GM20431 (cell line): ENCODE measurements around the gene UBE2L6.

Source experiments
- in situ Hi-C: fragments of 300-500 bp; cut with MseI, MboI; formaldehyde crosslinking; loops from one replicate; pipeline ENCODE4 v1.15.0; 2020; ENCODE audit warnings: low sequenced_read_pairs; ENCODE audit not compliant: unreplicated experiment

UBE2L6 gene

DNA sequence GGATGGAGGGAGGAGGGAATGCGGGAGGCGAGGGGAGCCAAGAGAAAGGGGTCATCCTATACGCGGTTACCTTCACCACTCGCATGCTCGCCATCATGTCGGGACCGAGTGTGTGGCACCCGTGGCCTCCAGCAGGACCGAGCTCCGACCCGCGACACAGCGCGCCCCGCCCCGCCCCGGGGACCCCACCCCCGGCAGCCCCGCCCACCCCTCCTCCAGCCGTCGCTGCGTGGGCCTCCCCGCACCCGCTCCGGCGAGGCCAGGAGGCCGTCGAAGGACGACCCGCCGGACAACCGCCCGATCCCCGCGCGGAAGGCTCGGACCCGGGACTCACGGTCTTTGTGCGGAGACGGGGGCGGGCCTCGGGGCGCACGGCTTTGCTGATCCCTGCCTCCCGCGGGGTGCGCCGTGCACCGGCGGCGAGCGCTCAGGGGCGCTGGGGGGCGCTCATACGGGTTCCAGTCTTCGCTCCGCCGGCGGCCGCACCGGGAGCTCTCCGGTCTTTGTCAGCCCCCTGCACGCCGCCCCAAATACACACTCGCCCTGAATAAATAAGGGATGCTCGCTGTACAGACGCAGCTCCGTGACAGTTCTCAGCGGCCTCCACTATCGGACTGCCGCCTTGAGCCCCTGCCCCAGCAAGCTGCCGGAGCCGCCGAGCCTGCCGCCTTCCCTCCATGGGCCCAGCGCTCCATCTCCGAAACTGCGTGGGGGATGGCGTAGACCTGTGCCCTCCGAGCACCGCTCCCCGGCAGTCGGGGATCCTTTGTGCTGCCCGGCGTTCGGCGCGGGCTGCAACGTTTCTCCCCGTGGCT lies at the start of gene UBE2L6:
TSS of gene UBE2L6 (minus strand) at position 158 of the 815 bp plus-strand sequence. CDS start at position 97, 61 bp downstream.
- in situ Hi-C loops, result no loop called here

DNA sequence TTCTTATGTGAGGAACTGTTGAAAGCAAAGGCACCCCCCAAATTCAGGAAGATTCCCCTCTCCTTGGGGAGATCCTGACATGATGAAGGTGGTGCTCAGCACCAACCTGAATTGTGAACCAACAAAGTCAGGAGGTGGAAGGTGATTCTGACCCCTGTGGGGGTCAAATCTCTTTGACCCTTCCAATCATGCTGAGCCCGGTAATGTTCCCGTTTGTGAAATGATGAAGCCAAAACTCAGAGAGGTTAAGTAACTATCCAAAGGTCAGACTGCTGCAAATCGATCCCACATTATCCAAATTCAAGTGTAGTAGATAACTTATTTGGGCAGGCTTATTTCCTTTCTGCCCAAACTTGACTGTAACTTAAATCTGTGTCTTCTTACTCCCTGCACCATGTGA lies 49.1 kb upstream of the UBE2L6 start:
- in situ Hi-C loops, result no loop called here

DNA sequence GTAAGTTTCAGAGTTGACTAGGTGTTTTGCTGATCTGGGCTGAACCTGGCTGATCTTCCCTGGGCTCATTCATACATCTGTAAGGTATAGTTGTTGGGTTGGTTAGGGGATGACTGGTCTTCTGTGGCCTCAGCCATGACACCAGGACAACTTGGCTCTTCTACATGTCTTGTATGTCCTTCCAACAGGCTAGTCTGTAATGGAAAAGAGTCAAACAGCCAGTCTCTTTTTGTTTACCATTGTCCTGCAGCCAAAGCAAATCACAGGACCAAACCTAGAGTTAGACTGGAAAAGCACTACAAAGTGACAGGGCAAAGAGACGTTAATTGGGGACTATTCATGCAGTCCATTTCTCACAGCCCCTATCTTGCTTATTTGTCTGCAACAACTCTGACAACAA lies 47.8 kb upstream of the UBE2L6 start:
- in situ Hi-C loops, result no loop called here

DNA sequence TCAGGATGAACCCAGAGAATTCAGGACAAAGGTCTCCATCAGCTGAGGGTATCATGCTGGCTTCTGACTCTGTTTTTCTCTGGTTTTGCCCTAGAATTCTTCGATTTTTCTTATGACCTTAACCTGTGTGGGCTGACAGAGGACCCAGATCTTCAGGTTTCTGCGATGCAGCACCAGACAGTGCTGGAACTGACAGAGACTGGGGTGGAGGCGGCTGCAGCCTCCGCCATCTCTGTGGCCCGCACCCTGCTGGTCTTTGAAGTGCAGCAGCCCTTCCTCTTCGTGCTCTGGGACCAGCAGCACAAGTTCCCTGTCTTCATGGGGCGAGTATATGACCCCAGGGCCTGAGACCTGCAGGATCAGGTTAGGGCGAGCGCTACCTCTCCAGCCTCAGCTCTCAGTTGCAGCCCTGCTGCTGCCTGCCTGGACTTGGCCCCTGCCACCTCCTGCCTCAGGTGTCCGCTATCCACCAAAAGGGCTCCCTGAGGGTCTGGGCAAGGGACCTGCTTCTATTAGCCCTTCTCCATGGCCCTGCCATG lies 46.8 kb upstream of the UBE2L6 start:
- in situ Hi-C loops, result no loop called here

DNA sequence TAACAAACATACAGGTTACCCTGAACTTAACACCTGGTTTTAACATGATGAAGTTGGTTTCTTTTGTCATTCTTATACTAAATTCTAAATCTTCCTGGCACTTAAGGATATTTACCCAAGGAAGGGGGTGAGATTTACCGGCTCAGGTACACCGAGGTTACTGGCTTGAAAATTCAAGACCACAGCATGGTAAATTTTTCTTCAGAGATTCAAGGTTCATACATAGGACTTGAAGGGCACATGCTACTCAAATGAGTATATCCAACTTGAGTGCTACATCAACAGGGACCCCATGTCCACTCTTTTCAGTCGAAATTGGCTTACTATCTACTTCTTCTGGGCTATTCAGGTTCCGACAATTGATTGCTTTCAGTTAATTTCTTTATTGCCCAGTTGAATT lies 42.7 kb upstream of the UBE2L6 start:
- in situ Hi-C loops, result no loop called here

DNA sequence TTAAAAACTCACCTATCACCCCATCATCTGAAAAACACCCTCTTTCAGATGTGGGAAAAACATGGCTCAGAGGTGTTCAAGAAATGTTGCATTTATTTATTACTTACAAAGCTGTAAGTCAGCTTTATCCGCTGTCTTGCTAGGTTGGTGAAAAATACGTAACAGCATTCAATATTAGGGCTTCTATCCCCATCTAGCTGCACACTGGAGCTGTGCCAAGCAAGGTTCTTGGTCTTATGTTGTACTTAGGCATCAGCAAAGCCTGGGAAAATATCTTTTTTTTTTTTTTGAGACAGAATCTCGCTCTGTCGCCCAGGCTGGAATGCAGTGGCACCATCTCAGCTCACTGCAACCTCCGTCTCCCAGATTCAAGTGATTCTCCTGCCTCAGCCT lies 37.6 kb upstream of the UBE2L6 start:
- in situ Hi-C loops, result no loop called here

DNA sequence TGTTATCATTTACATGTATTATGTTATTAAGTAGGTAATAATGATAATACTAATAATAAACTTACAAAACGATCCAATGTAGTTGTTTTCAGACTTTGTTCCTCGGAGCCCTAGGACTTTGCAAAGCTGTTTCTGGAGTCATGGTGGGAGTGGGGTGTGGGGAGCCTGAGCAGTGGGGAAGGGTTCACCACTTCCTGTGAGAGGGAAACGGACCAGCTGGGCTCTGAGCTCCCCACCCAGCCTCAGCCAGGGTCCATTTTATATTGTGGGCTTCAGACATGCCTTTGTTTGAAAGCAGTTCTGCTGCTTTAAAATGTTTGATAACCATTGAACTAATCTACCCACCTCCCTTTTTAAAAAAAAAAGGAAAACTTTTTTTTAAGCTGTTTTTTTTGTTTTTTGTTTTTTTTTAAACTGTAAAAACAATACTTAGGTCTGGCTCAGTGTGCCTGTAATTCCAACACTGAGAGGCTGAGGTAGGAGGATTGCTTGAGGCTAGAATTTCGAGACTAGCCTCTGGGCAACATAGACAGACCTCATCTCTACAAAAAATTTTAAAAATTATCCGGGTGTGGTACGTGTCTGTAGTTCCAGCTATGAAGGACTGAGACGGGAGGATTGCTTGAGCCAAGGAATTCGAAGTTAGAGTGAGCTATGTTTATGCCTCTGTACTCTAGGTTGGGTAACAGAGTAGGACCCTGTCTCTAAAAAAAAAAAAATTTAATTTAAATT lies 37.0 kb upstream of the UBE2L6 start:
- in situ Hi-C loops, result no loop called here

DNA sequence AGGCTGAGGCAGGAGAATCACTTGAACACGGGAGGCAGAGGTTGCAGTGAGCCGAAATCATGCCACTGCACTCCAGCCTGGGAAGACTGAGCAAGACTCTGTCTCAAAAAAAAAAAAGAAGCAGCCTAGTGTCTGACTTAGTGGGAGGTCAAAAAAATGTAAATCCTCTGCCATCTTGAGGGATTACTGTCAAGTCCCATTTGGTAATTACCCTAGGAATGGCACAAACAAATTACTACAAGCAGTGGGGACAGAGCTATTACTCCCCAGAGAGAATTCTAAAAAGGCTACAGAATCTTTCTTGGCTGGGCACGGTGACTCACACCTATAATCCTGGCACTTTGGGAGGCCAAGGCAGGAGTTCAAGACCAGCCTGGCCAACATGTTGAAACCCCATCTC lies 33.8 kb upstream of the UBE2L6 start:
- in situ Hi-C loops, result no loop called here

DNA sequence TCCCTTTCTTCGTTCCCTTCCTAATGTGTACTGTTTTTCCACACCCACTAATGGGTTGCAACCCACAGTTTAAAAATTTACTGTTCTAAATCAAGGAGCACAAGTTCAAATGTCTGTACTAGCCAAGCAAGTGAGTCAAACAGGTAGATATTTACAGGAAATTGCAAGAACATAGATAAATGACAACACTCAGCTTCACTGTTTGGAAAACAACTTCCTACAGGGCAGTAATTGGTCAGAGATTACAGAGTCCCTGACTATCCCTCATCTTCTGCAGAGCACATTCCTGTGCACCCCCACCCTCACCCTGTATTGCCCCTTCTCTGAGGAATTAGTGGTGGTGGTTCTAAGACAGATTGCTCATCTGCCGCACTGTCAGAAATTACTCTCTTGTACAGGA lies 31.9 kb upstream of the UBE2L6 start:
- in situ Hi-C loops, result no loop called here

DNA sequence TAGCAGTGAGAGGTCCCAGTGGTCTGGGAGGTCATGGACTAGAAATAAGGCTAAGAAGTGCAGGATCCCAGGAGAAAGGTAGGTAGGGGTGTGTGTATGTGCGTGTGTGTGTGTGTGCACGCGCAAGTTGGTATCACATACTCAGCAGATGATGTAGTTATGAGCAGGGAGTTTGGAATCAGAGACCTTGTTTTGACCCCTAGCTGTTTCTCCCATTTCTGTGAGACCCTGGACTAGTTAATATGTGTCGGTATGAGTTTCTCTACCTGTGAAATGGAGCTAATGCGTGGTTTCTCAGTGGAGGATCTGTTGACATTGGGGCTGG lies 31.3 kb upstream of the UBE2L6 start:
- in situ Hi-C loops, result no loop called here

DNA sequence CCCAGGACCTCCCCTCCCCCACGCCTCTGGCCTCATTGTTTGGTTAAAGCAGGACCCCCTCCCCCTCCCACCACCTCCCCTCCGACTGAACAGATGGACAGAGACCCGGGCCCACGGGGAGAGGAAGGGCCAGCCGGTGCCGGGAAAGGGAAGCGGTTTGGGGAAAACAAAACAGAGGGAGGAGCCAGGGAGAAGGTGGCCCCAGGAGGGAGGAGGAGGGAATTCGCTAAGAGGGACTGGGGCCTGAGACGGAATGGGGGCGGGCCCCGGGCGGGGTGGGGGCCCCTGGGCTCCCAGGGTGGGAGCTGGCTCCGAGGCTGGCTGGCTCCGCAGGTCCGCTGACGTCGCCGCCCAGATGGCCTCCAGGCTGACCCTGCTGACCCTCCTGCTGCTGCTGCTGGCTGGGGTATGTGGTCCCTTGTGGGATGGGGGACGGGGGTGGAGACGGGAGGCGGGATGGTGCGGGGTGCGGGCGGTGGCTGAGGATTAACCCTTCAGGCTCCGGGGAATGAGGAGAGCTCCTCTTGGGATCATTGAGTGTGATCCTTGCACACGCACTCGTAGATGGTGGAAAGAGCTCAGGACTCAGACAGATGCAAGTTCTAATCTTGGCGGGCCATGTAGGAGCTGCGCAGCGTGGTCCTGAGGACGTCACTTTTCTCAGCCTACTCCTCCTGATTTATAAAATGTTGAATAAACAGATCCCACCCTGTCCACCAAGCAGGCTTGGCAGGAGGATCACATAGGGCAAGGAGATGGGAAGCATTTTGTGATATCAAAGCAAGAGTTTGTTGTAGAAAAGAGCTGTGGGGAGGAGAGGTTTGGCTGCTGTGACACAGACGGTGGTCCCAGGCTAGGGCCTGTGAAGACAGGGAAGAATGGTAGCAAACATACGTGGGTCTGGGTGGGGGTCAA lies 30.7 kb upstream of the UBE2L6 start:
- in situ Hi-C loops, result no loop called here

DNA sequence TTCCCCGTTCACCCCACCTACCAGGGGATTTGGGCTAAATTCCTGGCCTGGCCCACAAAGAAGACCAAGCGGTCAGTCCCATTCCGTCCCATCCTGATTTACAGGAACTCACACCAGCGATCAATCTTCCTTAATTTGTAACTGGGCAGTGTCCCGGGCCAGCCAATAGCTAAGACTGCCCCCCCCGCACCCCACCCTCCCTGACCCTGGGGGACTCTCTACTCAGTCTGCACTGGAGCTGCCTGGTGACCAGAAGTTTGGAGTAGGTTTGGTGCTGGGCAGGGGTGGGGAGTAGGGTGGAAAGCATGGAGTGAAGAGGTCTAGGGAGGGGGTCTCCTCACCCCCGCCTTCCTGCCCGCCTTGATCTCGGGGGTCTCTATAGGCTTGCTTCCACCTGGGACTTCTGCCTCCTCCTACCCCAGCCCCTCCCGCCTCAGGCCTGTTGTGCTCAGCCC lies 30.0 kb upstream of the UBE2L6 start, which contains the start of gene SERPING1:
TSS of gene SERPING1 (plus strand) at position 225 of the 455 bp plus-strand sequence. CDS start 586 bp downstream, outside the sequence.
- in situ Hi-C loops, result no loop called here

DNA sequence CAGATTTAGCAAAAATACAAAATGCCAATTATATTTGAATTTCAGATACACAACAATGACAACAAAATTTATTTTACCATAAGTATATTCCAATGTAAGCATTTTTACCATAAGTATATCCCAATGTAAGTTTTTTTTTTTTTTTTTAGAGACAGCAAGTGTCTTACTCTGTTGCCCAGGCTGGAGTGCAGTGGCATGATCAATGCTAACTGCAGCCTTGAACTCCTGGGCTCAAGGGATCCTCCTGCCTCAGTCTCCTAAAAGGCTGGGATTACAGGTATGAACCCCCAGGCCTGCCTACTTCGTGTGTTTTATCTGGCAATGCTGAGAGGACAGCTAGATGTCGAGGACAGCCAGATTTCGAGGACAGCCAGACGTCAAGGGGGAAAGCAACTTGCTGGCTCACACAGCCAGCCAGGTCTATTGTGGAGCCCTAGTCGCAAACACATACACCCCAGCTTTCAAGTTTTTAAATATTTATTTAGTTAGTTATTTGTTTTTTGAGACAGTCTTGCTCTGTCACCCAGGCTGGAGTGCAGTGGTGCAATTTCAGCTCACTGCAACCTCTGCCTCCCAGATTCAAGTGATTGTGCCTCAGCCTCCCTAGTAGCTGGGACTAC lies 28.9 kb upstream of the UBE2L6 start:
- in situ Hi-C loops, result no loop called here

DNA sequence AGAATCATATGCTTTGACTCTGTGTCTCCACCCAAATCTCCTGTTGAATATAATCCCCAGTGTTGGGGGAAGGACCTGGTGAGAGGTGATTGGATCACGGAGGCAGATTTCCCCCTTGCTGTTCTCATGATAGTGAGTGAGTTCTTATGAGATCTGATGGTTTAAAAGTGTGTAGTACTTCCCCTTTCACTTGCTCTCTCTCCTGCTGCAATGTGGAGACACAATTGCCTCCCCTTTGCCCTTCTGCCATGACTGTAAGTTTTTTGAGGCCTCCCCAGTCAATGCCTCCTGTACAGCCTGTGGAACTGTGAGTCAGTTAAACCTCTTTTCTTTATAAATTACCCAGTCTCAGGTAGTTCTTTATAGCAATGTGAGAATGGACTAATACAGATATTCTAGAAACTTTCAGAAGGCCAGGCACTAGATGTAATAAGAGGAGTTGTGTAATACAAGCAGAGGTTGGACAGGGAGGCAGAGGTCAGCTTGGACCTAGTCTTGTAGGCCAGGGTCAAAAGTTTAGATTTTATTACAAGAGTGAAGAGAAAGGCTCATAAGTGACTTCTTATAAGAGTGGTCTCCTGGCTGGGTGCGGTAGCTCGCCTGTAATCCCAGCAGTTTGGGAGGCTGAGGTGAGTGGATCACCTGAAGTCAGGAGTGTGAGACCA lies 20.7 kb upstream of the UBE2L6 start:
- in situ Hi-C loops, result no loop called here

DNA sequence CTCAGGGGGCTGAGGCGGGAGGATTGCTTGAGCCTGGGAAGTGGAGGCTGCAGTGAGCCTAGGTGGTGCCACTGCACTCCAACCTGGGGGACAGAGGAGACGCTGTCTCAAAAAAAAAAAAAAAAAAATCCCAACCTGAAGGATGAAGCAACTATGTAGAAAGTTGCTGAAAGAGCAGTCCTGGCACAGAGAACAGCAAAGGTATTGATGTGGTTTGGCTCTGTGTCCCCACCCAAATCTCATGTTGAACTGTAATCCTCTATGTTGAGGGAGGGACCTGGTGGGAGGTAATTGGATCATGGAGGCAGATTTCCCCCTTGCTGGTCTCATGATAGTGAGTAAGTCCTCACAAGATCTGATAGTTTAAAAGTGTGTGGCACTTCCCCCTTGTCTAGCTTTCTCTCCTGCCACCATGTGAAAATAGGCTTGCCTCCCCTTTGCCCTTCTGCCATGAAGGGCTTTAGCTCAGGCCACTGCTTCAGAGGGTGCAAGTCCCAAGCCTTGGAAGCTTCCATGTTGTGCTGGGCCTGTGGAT lies 19.3 kb upstream of the UBE2L6 start:
- in situ Hi-C loops, result no loop called here

DNA sequence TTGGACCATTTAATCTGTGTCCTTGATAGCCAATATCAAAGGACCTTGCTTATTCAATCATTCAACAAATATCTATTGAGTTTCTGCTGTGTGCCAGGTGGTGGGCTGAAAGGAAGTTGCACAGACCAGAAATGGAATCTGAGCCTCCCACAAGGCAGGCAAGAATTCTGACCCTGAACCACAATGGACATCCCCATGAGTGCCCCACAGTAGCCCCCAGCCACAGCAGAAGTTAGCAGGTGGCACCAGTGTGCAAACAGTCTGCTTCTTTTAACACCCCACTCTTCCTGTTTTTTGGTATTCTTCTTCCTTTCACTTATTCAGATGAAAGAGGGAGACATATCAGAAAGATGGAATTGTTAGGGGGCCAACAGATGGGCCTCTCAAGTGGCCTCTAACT lies 17.8 kb upstream of the UBE2L6 start:
- in situ Hi-C loops, result no loop called here

DNA sequence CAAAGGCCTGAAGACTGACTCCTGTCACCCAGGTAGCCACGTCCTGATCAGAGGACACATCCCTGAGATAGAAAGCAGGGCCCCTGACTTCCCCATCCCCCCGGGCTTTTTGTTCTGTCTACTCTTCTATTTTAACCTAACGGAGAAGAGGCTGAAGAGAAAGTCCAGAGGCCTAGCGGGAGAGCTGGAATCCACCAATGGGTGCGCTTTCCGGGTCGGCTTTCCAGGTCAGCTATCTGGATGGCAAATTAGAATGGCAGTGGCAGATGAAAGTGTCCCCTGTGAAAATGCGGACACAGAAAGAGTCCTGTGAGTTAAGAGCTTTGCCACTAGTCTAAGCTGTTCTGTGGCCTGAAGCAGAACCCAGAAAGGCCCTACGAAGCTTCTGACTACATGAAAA lies 16.9 kb upstream of the UBE2L6 start:
- in situ Hi-C loops, result no loop called here

DNA sequence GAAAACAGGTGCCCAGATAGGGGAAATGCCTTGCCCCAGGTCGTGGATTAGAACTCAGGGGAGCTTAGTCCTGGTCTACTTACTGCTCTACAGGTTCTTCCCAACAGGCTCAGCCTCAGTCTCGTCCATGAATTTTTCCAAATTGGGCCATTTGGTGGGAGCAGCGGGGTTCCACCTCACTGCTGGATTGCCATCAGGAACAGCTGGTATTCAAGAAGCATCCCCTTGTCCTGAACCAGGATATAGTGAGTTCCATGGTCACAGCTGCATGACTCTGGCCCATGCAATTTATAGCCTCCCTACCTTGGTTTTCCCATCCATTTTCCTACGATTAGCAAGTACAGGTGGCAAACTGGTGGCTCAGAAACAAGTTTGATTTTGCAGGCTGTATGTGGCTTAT lies 6.6 kb upstream of the UBE2L6 start:
- in situ Hi-C loops, result loop anchor here (10.0 kb wide), 1 partner anchor 61 kb away; no protein-coding TSS in a partner anchor

DNA sequence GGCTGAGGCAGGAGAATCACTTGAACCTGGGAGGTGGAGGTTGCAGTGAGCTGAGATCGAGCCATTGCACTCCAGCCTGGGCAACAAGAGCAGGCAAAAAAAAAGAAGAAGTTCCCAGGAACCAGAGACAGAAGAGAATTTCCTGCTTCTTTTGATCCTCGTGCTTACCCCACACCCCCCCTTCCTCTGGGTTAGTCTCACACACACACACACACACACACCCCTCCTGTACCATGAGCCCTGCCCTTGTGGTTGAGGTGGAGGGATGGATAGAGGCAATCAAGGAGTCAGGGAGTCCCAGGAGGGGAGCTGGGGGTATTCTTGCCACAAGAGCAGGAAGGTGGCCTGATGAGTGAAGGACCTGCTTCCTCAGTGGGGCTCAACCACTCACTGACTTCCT lies 4.1 kb upstream of the UBE2L6 start:
- in situ Hi-C loops, result loop anchor here (10.0 kb wide), 1 partner anchor 63 kb away; no protein-coding TSS in a partner anchor
